GM13977 (cell line): ENCODE data around the gene SLC6A1.

Experiments used
- DNase-seq: peaks from one replicate; pipeline ENCODE4 v3.0.0; 2012; ENCODE audit warnings: low spot score
- in situ Hi-C: fragments of 300-500 bp; cut with MboI; formaldehyde crosslinking; loops from one replicate; pipeline ENCODE4 v1.12.0; 2022; ENCODE audit warnings: low sequenced_read_pairs, low pct_unique_long_range_greater_than_20kb, mixed read lengths, inconsistent platforms; ENCODE audit not compliant: unreplicated experiment
- TF ChIP-seq, protein P1 (sequence below): IDR thresholded peaks from 2 replicates; pipeline ENCODE4 v1.5.1; 2012; ENCODE audit warnings: mild to moderate bottlenecking, control low read depth; ENCODE audit not compliant: insufficient read depth; ENCODE audit errors: extremely low read depth, missing control alignments

The SLC6A1 gene

DNA sequence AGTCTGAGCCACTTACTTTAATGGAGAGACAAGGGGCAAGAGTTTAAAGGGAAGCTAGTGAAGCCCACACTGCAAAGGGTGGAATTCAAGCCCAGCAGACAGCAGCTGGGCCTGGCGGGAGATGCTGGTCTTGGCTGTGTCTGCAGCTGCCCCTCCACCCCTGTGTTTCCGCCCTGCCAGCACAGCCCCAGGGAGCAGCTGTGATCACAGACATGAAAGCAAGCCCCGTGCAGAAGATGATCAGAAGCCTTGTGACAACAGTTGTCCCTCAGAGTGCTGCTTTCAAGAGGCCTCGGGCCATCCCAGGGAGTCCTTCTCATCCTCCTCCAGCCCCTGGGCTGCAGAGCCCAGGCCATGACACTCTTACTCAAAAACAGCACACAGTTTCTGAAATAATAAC is 24.1 kb upstream of the SLC6A1 start:
- no peak for DNase-seq
- TF ChIP-seq, protein P1, sequence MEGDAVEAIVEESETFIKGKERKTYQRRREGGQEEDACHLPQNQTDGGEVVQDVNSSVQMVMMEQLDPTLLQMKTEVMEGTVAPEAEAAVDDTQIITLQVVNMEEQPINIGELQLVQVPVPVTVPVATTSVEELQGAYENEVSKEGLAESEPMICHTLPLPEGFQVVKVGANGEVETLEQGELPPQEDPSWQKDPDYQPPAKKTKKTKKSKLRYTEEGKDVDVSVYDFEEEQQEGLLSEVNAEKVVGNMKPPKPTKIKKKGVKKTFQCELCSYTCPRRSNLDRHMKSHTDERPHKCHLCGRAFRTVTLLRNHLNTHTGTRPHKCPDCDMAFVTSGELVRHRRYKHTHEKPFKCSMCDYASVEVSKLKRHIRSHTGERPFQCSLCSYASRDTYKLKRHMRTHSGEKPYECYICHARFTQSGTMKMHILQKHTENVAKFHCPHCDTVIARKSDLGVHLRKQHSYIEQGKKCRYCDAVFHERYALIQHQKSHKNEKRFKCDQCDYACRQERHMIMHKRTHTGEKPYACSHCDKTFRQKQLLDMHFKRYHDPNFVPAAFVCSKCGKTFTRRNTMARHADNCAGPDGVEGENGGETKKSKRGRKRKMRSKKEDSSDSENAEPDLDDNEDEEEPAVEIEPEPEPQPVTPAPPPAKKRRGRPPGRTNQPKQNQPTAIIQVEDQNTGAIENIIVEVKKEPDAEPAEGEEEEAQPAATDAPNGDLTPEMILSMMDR: no peak
- in situ Hi-C loops: no loop called here

DNA sequence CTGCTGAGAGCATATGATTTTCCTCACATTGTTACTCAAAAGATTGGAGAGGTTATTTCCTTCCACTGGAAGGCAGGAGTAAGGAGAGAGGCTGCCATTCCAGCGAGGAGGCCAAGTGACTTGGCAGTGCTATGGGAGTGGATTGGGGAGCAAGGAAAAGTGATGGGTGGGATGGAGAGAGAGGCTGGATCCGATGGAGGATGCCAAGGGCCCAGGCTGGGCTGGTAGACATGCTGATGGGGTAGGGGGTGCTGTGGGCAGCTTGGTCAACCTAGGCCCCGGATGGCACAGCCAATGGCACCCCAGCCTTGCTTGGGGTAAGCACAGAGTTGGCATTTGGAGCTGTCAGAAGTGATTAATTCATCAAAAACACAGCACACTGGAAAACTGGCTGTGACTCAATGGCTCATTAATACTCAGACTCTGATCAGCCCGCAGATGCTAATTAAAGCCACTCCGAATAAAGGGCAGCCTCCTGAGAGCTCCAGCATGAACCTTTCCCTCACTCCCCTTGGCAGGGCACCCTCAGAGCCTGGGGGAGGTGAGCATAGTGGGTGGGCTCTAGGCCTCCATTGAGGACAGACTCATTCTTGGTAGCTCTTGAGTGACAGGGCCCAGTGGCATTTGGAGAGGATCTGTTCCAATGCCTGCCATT is 22.1 kb upstream of the SLC6A1 start:
- in situ Hi-C loops: no loop called here
- no peak for DNase-seq
- TF ChIP-seq, protein P1: no peak

DNA sequence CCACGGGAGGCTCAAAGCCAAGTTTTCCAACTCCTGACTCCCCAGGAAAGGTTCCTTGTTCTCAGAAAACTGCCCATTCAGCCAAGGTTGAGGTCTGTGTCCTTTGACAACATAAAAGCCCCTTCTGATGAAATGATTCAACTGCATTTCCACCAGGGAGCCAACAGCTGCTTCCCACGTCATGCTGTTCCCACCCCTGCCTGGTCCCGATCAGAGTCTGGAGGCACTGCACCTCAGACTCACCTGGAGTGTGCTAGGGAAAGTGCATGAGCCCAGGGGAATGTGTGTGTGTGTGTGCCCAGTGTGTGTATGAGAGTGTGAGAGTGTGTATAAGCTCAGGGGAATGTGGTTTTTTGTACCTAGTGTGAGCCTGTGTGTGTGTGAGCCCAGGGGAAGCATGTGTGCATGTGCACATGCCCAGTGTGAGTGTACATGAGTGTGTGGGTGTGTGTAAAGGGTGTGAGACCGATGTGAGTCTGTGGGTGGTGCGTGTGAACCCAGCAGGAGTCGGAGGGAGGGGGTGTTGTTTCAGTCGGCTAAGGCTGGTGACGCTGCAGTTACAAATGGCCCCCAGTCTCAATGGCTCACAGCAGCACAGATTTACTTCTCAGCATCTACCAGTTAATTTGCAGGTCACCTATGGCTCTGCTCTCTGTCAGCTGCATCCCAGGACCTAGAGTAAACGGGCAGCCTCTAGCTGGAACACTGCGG is 20.3 kb upstream of the SLC6A1 start:
- in situ Hi-C loops: no loop called here
- TF ChIP-seq, protein P1: no peak
- no peak for DNase-seq

DNA sequence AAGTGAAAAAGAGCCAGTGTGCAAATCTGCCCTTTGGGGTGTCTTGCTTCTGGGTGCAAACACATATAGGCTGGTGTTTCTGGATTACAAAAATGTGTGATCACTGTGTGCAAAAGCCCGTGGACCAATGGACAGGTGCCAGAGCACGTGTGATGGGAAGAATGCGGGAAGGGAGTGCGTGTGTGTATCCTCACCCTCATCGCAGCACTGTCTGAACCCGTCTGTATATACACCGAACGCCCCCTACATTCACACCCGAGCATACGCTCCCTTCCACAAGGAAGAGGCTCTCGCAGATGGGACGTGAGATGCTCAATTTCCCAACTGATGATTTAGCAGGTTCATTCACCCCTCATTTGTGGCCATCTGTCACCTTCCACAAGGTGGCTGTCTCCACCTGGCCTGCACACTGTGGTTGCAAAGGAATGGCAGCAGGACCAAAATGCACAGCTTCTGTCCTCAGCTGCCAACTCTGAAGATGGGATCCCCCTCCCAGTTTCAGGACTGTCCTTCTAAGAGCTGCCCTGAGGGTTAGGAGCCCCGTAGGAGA is 19.4 kb upstream of the SLC6A1 start:
- in situ Hi-C loops: no loop called here
- DNase-seq: no peak
- TF ChIP-seq, protein P1: no peak

DNA sequence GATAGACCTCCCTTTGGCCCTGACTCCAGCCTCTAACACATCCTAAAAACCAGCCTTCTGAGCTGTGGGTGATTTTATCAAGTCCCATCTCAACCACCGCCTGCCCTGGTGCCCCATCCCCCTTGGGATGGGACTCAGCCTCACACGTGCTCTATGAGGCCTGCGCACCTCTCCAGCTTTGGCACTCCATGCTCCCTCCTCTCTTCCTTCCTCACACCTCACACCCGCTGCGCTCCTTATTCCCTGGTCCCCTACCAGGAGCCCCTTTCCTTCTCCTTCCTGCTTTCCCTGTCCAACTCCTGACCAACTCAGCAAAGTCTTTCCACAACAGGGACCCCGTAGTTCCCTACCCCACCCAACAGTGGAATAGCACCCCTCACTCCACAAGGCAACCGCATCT is 18.4 kb upstream of the SLC6A1 start:
- in situ Hi-C loops: no loop called here
- no peak for DNase-seq
- TF ChIP-seq, protein P1: no peak

DNA sequence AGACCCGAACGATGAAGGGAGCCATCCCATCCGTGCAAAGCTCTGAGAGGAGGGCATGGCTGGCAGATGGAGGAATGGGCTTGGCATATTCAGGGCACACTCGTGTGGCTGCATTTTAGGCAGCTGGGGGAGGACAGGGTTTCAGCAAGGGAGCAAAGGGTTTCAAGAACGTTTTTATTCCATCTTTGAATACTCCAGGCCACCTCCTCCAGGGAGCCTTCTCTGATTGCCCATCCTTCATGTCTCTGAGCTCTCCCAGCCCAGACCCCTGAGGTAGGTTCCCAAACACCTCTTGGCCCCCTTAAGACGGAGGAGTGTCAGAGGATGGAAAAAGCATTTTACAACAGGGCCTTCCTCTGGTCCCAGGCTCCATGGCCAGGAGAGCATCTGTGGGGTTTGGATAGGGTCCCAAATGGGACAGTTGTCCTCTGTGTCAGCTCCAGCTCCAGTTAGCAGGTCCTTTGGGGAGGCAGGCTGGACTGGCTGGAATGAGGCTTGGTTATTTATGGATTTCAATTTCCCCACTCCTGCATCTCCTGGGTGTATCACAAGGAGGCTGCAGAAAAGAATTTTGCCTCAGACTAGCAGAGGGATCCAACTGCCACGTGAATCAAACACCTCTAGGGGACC is 17.7 kb upstream of the SLC6A1 start:
- in situ Hi-C loops: no loop called here
- TF ChIP-seq, protein P1: no peak
- DNase-seq: no peak
